H9 (cell line): ENCODE results near the gene ZNF679. TPM values are rescaled to one million over a fixed set of nuclear protein-coding genes. Genes with fewer than 3 reads are reported as not detected.

ENCODE experiments used
- DNase-seq: peaks from one replicate; pipeline ENCODE4 v3.0.0-alpha.2; 2017
- H2AFZ ChIP-seq: one replicate; pipeline ENCODE4 v1.6.1; 2013; ENCODE audit warnings: mild to moderate bottlenecking, low read length, control low read depth, moderate library complexity
- H2AK5ac ChIP-seq: 2 replicates; pipeline ENCODE4 v1.6.1; 2013; ENCODE audit warnings: low read length, control low read depth, mixed read lengths; ENCODE audit not compliant: insufficient read length
- H2BK120ac ChIP-seq: one replicate; pipeline ENCODE4 v1.6.1; 2013; ENCODE audit warnings: low read depth, mild to moderate bottlenecking, low read length, control low read depth, inconsistent platforms; ENCODE audit not compliant: poor library complexity, severe bottlenecking
- H2BK12ac ChIP-seq: 2 replicates; pipeline ENCODE4 v1.6.1; 2013; ENCODE audit warnings: low read length, control low read depth, mixed read lengths, low read depth; ENCODE audit not compliant: insufficient read length
- H2BK15ac ChIP-seq: 2 replicates; pipeline ENCODE4 v1.6.1; 2013; ENCODE audit warnings: low read depth, low read length, control low read depth
- H2BK20ac ChIP-seq: one replicate; pipeline ENCODE4 v1.6.1; 2013; ENCODE audit warnings: low read depth, mild to moderate bottlenecking, low read length, control low read depth, inconsistent platforms; ENCODE audit not compliant: poor library complexity, severe bottlenecking
- H2BK5ac ChIP-seq: 2 replicates; pipeline ENCODE4 v1.6.1; 2013; ENCODE audit warnings: low read length, control low read depth, mixed read lengths; ENCODE audit not compliant: insufficient read length
- H3K14ac ChIP-seq: 2 replicates; pipeline ENCODE4 v1.6.1; 2013; ENCODE audit warnings: low read length, control low read depth; ENCODE audit not compliant: insufficient read depth
- H3K18ac ChIP-seq: 2 replicates; pipeline ENCODE4 v1.6.1; 2013; ENCODE audit warnings: low read depth, mild to moderate bottlenecking, mixed read lengths, low read length, control low read depth; ENCODE audit not compliant: insufficient read length
- H3K23ac ChIP-seq: 2 replicates; pipeline ENCODE4 v1.6.1; 2013; ENCODE audit warnings: low read length, control low read depth, mixed read lengths, low read depth; ENCODE audit not compliant: insufficient read length
- H3K23me2 ChIP-seq: 2 replicates; pipeline ENCODE4 v1.6.1; 2013; ENCODE audit warnings: low read depth, mild to moderate bottlenecking, mixed read lengths, low read length, control low read depth; ENCODE audit not compliant: insufficient read length, poor library complexity, severe bottlenecking
- H3K27ac ChIP-seq: 2 replicates; pipeline ENCODE4 v1.5.1; 2013; ENCODE audit warnings: low read length, control low read depth, mixed read lengths, low read depth; ENCODE audit not compliant: insufficient read length
- H3K27me3 ChIP-seq: 2 replicates; pipeline ENCODE4 v1.6.1; 2013; ENCODE audit warnings: low read length, control low read depth, inconsistent platforms; ENCODE audit not compliant: insufficient read depth
- H3K4ac ChIP-seq: 2 replicates; pipeline ENCODE4 v1.6.1; 2013; ENCODE audit warnings: low read depth, mild to moderate bottlenecking, control low read depth, inconsistent platforms, low read length, moderate library complexity
- H3K4me1 ChIP-seq: 2 replicates; pipeline ENCODE4 v1.6.1; 2013; ENCODE audit warnings: low read length, control low read depth, inconsistent platforms; ENCODE audit not compliant: insufficient read depth
- H3K4me2 ChIP-seq: 2 replicates; pipeline ENCODE4 v1.6.1; 2013; ENCODE audit warnings: low read length, control low read depth, mixed read lengths; ENCODE audit not compliant: insufficient read length, insufficient read depth
- H3K56ac ChIP-seq: 2 replicates; pipeline ENCODE4 v1.6.1; 2013; ENCODE audit warnings: low read depth, mild to moderate bottlenecking, mixed read lengths, low read length, control low read depth; ENCODE audit not compliant: insufficient read length
- H3K79me1 ChIP-seq: 2 replicates; pipeline ENCODE4 v1.6.1; 2013; ENCODE audit warnings: low read depth, mild to moderate bottlenecking, moderate library complexity, low read length, control low read depth, inconsistent platforms; ENCODE audit not compliant: insufficient read depth, poor library complexity, severe bottlenecking
- H3K79me2 ChIP-seq: 2 replicates; pipeline ENCODE4 v1.6.1; 2013; ENCODE audit warnings: low read length, control low read depth, inconsistent platforms; ENCODE audit not compliant: insufficient read depth
- H3K9ac ChIP-seq: 2 replicates; pipeline ENCODE4 v1.6.1; 2013; ENCODE audit warnings: low read length, control low read depth, mixed read lengths; ENCODE audit not compliant: insufficient read length; ENCODE audit errors: extremely low read depth
- H3K9me3 ChIP-seq: one replicate; pipeline ENCODE4 v1.6.1; 2013; ENCODE audit warnings: low read depth, low read length, inconsistent platforms; ENCODE audit not compliant: control insufficient read depth
- H3T11ph ChIP-seq: one replicate; pipeline ENCODE4 v1.6.1; 2013; ENCODE audit warnings: mild to moderate bottlenecking, low read length, control low read depth, inconsistent platforms
- H4K20me1 ChIP-seq: one replicate; pipeline ENCODE4 v1.6.1; 2013; ENCODE audit not compliant: control insufficient read depth, insufficient read length, insufficient read depth
- H4K5ac ChIP-seq: 2 replicates; pipeline ENCODE4 v1.6.1; 2013; ENCODE audit warnings: low read depth, mild to moderate bottlenecking, mixed read lengths, low read length, control low read depth; ENCODE audit not compliant: insufficient read length
- H4K8ac ChIP-seq: replicated peaks from 2 replicates; pipeline ENCODE4 v1.6.1; 2013; ENCODE audit warnings: low read length, control low read depth, mixed read lengths, low read depth; ENCODE audit not compliant: insufficient read length
- H4K91ac ChIP-seq: 2 replicates; pipeline ENCODE4 v1.6.1; 2013; ENCODE audit warnings: low read depth, mild to moderate bottlenecking, moderate library complexity, mixed read lengths, low read length, control low read depth; ENCODE audit not compliant: insufficient read length
- H3K27ac Mint-ChIP-seq, 3 experiments: 2 replicates in 2 of 3; 3 replicates in 1 of 3; pipeline ENCODE4 v1.8.0; 2020 to 2021; ENCODE audit warnings: mixed read lengths in 3 of 3, mild to moderate bottlenecking in 1 of 3, moderate library complexity in 1 of 3
- H3K27me3 Mint-ChIP-seq: 2 replicates; pipeline ENCODE4 v1.8.0; 2021; ENCODE audit warnings: low read depth, mild to moderate bottlenecking, moderate library complexity, mixed read lengths
- H3K36me3 Mint-ChIP-seq, 3 experiments: 2 replicates in 2 of 3; 3 replicates in 1 of 3; pipeline ENCODE4 v1.8.0; 2020 to 2021; ENCODE audit warnings: low read depth in 3 of 3, mixed read lengths in 3 of 3; ENCODE audit not compliant: insufficient read depth in 1 of 3
- H3K4me1 Mint-ChIP-seq, 2 experiments: 2 replicates each; pipeline ENCODE4 v1.8.0; 2020; ENCODE audit warnings: mixed read lengths in 2 of 2
- H3K4me3 Mint-ChIP-seq, 2 experiments: 2 replicates in 1 of 2; 3 replicates in 1 of 2; pipeline ENCODE4 v1.8.0; 2020 to 2021; ENCODE audit warnings: mild to moderate bottlenecking in 2 of 2, mixed read lengths in 2 of 2, moderate library complexity in 1 of 2
- H3K9me3 Mint-ChIP-seq, 2 experiments: 2 replicates in 1 of 2; 3 replicates in 1 of 2; pipeline ENCODE4 v1.8.0; 2020; ENCODE audit warnings: mild to moderate bottlenecking in 2 of 2, mixed read lengths in 2 of 2, moderate library complexity in 1 of 2
- WGBS: extraction: QIAGEN DNeasy Blood & Tissue Kit; methylation state at CpG from one replicate; pipeline ENCODE4 v1.1.7; 2013; ENCODE audit warnings: missing lambda C conversion rate, low lambda C conversion rate, mixed read lengths; ENCODE audit not compliant: insufficient read length; ENCODE audit errors: extremely low coverage; 5-methylcytosine and 5-hydroxymethylcytosine counted together
- total RNA-seq: library from RNA; stranded (reverse); gene quantifications from 2 replicates; pipeline ENCODE4 v1.2.1, GENCODE V29; 2021
- TF ChIP-seq, protein P1 (sequence below): fragments of 200-600 bp; sonication (generic); conservative IDR thresholded peaks from 3 replicates; pipeline ENCODE4 v1.8.0; 2021; ENCODE audit warnings: antibody characterized with exemption, mild to moderate bottlenecking

Gene ZNF679
- total RNA-seq, 1 experiment from 2014 or later: not detected

DNA sequence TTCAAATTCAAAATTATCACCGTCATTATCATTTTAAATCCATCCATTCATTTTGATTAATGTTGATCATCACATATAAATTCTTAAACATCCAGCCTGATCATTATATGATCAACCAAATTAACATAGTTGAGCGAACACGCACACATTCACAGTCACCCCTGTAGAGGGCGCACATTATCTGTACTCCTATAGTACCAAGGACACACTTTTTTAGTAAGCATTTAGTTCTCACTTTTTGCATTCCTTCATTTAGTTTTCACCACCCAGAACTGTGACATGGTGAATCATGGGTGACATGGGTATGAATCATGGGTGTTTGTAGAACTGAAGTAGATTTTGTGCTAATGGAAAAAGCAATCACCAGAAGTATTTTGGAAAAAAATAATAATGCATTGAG is 47.3 kb upstream of the ZNF679 start:
- H3K4me1 Mint-ChIP-seq: no peaks in the 10 kb centered on the region

More for the DNA sequence above, 47.3 kb upstream of the ZNF679 start:
- Histone ChIP-seq H2BK120ac (no peak overlapping the region), H2BK5ac (no peak overlapping the region), H2AFZ (no peak overlapping the region), H3K4me1 (no peaks in the 10 kb centered on the region), H3K56ac (no peak overlapping the region), H3K9me3 (peaks cover 47% of the 10 kb centered on the region), H3K79me2 (no peaks in the 10 kb centered on the region), H4K5ac (no peak overlapping the region), H2BK15ac (no peak overlapping the region), H3K27me3 (no peaks in the 10 kb centered on the region), H4K20me1 (no peaks in the 10 kb centered on the region), H4K91ac (no peak overlapping the region), H4K8ac (no peak overlapping the region), H3K4ac (no peak overlapping the region), H3K27ac (no peak overlapping the region), H3K18ac (no peak overlapping the region), H2AK5ac (no peak overlapping the region), H3K79me1 (no peaks in the 10 kb centered on the region), H3K4me2 (no peak overlapping the region), H3T11ph (no peak overlapping the region), H3K9ac (no peak overlapping the region), H2BK12ac (no peak overlapping the region), H3K14ac (no peak overlapping the region), H3K23ac (no peak overlapping the region), H2BK20ac (no peak overlapping the region), H3K23me2 (no peaks in the 10 kb centered on the region)
- H3K9me3 Mint-ChIP-seq: peaks cover 71 to 90% of the 10 kb centered on the region in 2 experiments
- no peak for DNase-seq
- H3K27ac Mint-ChIP-seq: no peak overlapping the region
- peaks cover 2% of the 10 kb centered on the region for H3K27me3 Mint-ChIP-seq
- TF ChIP-seq, protein P1, sequence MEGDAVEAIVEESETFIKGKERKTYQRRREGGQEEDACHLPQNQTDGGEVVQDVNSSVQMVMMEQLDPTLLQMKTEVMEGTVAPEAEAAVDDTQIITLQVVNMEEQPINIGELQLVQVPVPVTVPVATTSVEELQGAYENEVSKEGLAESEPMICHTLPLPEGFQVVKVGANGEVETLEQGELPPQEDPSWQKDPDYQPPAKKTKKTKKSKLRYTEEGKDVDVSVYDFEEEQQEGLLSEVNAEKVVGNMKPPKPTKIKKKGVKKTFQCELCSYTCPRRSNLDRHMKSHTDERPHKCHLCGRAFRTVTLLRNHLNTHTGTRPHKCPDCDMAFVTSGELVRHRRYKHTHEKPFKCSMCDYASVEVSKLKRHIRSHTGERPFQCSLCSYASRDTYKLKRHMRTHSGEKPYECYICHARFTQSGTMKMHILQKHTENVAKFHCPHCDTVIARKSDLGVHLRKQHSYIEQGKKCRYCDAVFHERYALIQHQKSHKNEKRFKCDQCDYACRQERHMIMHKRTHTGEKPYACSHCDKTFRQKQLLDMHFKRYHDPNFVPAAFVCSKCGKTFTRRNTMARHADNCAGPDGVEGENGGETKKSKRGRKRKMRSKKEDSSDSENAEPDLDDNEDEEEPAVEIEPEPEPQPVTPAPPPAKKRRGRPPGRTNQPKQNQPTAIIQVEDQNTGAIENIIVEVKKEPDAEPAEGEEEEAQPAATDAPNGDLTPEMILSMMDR: peak; percentile 37; the same call in 1 of the 3 replicates
- no peak overlapping the region for H3K4me3 Mint-ChIP-seq
- H3K36me3 Mint-ChIP-seq: peaks cover 8 to 16% (median 12%) of the 10 kb centered on the region in 3 experiments; a peak in 6 of 7 replicates
- WGBS: no CpG with 5 or more reads among the region's 4 CpGs
